ENCODE results near the gene RBM24.

RBM24 gene

DNA sequence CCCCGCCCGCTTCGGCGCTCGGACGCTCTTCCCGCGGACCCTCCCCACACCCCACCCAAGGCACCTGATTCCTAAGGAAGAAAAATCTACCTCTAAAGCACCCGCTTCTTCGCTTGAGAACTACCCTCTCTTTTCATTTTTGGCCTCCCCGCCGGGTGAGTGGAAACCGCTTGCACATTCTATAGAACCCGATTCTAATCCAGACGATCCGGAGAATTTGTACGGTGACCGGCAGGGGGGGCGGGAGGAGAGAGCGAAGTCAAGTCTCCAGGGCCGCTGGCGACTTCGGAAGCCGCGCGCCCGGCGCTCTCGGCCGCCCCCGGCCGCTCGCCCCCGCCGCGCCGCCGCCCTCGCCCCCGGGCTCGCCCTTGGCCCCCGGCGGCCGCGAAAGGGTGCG is at the start of gene RBM24:
RBM24 (plus strand) TSS at position 262 of the 397 bp plus-strand sequence. CDS start 221 bp downstream, outside the sequence.
- ATAC-seq, result peak in 1 of 2 donors; percentile 11

GRCh38 chr6:17233531-17233930 is 47.6 kb upstream of the RBM24 start:
- no peak for ATAC-seq

GRCh38 chr6:17237246-17237645 is 43.9 kb upstream of the RBM24 start:
- no peak for ATAC-seq

GRCh38 chr6:17239260-17239659 is 41.9 kb upstream of the RBM24 start:
- ATAC-seq, result no peak

DNA sequence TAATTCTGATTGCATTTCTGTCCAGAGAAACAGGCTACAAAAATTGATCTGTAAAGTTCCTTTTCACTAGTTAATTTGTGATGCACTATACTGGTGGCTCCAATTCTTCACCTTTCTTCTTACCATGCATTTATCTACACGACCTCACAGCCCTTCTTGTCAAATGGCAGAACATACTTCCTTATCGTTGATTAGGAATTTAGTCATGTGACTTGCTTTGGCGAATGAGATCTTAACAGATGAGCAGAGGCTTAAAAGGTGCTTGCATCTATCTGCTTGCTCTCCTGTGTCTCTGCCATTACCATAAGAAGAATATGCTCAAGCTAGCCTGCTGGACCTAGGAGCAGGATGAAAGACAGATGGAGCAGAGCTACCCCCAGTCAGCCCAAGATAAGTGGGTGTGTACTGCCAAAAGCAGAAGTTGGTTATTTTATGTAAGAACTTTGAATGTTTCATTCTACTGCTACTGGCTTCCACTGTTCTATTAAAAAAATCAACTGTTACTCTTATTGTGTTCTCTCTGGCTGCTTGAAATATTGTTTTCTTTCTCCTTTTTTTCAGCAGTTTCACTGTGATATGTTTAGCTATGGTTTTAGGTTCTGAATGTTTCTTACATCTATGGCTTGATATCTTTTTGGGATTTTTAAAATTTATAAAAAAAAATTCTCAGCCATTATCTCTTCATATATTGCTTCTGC is 40.2 kb upstream of the RBM24 start:
- ATAC-seq, result no peak

GRCh38 chr6:17242087-17242486 is 39.1 kb upstream of the RBM24 start:
- ATAC-seq, result no peak

DNA sequence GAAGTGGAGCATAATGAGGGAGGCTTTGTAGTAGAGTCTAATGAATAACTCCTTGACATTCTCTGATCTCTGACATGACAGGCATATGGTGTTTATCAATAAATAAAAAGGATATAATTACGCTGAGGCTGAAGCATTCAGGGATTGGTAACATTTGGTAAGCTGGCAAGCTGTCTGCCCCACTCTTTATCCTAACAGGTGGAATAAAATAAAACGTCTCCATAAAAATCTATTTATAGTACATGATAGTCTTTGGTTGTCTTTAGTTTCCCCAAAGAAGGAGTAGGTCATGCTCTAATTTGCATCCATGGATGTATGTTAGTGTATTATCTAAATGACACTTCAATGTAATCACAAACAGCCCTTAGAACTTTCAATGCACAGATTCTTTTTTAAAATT is 30.9 kb upstream of the RBM24 start:
- ATAC-seq, result no peak

DNA sequence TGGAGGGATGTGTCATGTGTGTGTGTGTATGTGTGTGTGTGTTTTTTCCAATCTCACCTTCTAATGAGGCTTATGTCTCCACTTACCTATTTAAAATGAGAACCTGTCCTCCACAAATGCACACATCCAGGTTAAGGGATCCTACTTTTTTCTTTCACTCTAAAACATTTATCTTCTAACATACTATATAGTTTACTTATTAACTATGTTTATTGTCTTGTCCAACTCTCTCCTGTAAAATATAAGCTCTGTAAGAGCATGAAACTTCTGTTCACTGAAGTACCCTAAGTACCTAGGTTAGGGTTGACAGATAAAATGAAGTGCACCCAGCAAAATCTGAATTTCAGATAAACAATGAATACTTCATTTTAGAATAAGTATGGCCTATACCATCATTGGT is 29.2 kb upstream of the RBM24 start:
- no peak for ATAC-seq

DNA sequence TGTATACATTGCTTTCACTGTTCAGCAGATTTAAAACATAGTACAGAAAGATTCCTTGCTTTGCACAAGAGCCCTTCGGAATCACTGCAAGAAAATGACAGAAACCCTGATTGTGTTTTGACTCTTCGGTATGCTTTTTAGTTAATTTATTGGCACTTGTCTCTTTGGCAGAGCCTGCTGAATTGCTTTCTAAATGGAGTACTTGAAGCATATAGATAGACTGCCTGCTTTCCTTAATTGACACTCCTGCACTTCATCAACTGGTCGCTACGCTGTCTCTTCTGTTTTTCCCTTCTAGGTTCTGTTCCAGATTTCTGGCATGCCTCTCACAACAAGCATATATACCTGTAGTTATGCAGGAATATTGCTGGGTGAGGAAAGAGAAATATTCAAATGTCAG is 22.4 kb upstream of the RBM24 start:
- no peak for ATAC-seq

GRCh38 chr6:17265570-17265969 is 15.6 kb upstream of the RBM24 start:
- ATAC-seq, result no peak

GRCh38 chr6:17267566-17267965 is 13.6 kb upstream of the RBM24 start:
- ATAC-seq, result no peak

- no peak for ATAC-seq
Measured at GRCh38 chr6:17268114-17268513, 13.0 kb upstream of the RBM24 start.

GRCh38 chr6:17269840-17270239 is 11.3 kb upstream of the RBM24 start:
- no peak for ATAC-seq

- ATAC-seq, result no peak
Measured at GRCh38 chr6:17271628-17272027, 9.5 kb upstream of the RBM24 start.

DNA sequence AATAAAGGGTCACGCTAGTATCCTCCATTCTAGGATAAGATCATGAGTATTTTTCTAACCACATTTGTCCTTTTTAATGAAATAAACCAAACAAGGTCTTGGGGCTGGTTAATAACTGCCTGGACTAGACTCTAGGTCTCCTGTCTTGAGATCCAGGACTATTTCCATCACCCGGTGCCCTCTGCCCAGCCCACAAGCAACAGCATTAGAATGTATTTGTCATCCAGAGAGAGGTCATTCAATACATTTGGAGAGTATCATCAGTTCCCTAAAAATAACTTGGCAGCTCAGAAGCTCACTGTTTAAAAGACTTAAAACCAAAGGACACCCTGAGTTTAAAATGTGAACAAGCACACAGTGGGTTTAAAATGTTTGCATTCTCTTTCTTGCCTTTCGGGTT is 4.4 kb upstream of the RBM24 start:
- ATAC-seq, result no peak

DNA sequence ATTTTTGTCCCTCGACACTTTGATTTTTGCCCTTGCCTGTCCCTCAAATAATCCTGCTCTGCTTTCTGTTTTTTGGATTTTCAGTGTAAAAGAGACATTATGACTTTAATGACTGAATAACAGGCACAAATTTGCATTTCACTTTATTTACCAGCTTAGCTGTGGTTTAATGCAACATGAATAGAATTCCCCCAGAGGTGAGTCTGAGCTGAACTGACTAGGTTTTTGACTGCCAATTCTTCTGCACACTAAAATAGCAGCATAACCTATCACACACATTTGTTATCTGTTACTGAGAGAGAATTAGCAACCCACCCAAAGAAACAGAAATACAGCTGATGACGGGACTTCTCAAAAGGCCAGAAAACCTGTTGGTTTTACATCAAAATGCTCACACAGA is 3.9 kb upstream of the RBM24 start:
- ATAC-seq, result no peak

- ATAC-seq, result no peak
Measured at GRCh38 chr6:17278289-17279063, 2.7 kb upstream of the RBM24 start.

DNA sequence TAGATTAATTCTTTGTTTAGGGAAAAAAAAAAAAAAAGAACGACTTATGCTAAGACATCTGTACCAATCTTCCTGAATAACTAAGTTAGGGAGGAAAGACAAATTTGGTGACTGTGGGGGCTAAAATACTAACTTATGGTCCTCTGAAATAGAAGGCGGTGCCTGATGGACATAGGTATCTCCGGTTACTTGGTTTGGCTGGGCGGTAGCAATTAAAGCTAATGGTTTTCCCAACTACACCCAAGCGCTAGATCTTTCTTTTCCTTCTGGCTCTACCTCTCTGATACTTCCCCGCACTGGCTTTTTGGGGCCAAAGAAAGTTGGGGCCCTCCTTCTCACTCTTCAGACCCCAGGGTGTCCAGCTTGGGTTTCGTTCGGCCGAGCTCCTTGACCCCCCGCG is 1.0 kb upstream of the RBM24 start:
- no peak for ATAC-seq

DNA sequence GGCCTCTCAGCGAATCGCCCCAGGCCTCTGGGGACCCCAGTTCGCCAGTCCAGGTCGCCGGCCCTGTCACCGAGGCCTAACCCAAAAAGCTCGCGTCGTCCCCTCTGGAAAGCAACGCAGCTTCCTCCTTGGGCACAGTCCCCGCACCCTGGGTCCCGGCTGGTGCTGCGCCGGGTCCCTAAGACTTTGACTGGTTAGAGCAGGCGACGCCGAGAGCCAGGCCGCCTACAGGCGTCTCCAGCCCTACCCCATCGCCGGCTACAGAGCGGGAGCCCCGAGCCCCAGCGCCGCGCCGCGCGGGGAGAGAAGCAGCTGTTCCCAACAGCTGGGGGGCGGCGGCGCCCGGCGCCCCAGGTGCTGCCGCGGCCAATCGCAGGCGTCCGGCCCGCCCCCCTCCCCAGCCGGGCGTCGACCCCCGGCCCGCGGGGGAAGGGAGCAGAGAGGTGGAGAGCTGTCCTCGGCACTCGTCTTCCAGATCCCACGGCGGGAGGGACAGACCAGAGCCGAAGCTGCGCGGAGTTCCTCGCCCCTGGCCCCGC is 540 bp upstream of the RBM24 start:
- ATAC-seq, result peak in 1 of 2 donors; percentile 57

GRCh38 chr6:17281497-17282481 is 628 bp downstream of the RBM24 start:
- ATAC-seq, result peak in 1 of 2 donors; percentile 18

DNA sequence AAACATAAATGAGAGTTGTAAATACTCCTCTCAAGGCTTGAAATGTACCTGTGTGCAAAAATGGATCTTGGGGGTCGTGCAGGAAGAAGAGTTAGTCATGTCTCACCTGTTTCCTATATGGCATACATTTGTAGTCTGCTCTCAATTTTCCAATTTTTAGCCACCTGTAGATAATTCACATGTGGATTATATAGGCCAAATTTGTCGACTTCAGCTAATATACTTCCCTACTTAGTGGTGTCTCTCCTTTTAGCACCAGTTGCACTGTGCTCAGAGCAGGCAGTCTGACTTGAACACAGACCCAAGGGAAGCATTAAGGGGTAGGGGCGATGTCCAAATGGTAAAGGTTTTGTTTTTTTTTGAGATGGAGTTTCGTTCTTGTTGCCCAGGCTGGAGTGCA is 1.9 kb downstream of the RBM24 start:
- no peak for ATAC-seq

GRCh38 chr6:17289630-17290061 is 8.5 kb downstream of the RBM24 start:
- ATAC-seq, result no peak

- ATAC-seq, result no peak
Measured at GRCh38 chr6:17291778-17292177, 10.6 kb downstream of the RBM24 start.
